H1 (cell line): ENCODE measurements around the gene GUCA1A. TPM values are rescaled to one million over a fixed set of nuclear protein-coding genes. Genes with fewer than 3 reads are reported as not detected.

Experiments
- CTCF ChIA-PET: fragments of 300-600 bp; sonication (Branson Sonifier 250); formaldehyde crosslinking; loops from one replicate; lab custom pipeline; 2021; ENCODE audit not compliant: partially characterized antibody; lab: Charles Lee
- POLR2A ChIA-PET: fragments of 300-600 bp; sonication (Branson Sonifier 250); formaldehyde crosslinking; loops from one replicate; lab custom pipeline; 2021; ENCODE audit warnings: inconsistent platforms; ENCODE audit not compliant: partially characterized antibody; lab: Charles Lee
- DNase-seq, 2 experiments: peaks; one replicate each; pipeline versions ENCODE4 v3.0.0 to v3.0.0-alpha.2; 2010 to 2022; ENCODE audit warnings: low spot score in 2 of 2, low read depth in 1 of 2, mixed read lengths in 1 of 2
- FAIRE-seq: peaks from 2 replicates; lab custom pipeline; 2011; peaks lifted over from hg19 to GRCh38; lab: Jason Lieb, UNC
- H2AFZ ChIP-seq: 2 replicates; pipeline ENCODE4 v1.8.1; 2012; ENCODE audit warnings: low read length, inconsistent platforms
- H2AK5ac ChIP-seq: 2 replicates; pipeline ENCODE4 v1.6.1; 2013; ENCODE audit warnings: low read depth, low read length
- H2BK120ac ChIP-seq: replicated peaks from 2 replicates; pipeline ENCODE3; 2013; ENCODE audit warnings: low read depth, low read length, inconsistent platforms
- H2BK12ac ChIP-seq: 2 replicates; pipeline ENCODE4 v1.6.1; 2013; ENCODE audit warnings: low read depth, low read length
- H2BK15ac ChIP-seq: 2 replicates; pipeline ENCODE4 v1.6.1; 2013; ENCODE audit warnings: low read length
- H2BK20ac ChIP-seq: 2 replicates; pipeline ENCODE4 v1.6.1; 2013; ENCODE audit warnings: low read length
- H2BK5ac ChIP-seq: 2 replicates; pipeline ENCODE4 v1.6.1; 2013; ENCODE audit warnings: low read depth, low read length
- H3K14ac ChIP-seq: 2 replicates; pipeline ENCODE4 v1.6.1; 2013; ENCODE audit warnings: inconsistent platforms; ENCODE audit not compliant: insufficient read length
- H3K18ac ChIP-seq: 2 replicates; pipeline ENCODE4 v1.6.1; 2013; ENCODE audit warnings: low read length; ENCODE audit errors: extremely low read depth
- H3K23ac ChIP-seq: 2 replicates; pipeline ENCODE4 v1.6.1; 2013; ENCODE audit warnings: inconsistent platforms; ENCODE audit not compliant: insufficient read length
- H3K23me2 ChIP-seq: 2 replicates; pipeline ENCODE4 v1.6.1; 2013; ENCODE audit warnings: low read depth, low read length
- H3K27ac ChIP-seq: 2 replicates; pipeline ENCODE4 v1.6.1; 2011; ENCODE audit warnings: low read depth, low read length, inconsistent platforms
- H3K27me3 ChIP-seq, 4 experiments: replicated peaks in 1 of 4; 1 replicate in 1 of 4; 2 replicates in 3 of 4; pipeline versions ENCODE4 v1.6.1 to v1.8.1; 2011 to 2013; ENCODE audit warnings: low read length in 3 of 4, mild to moderate bottlenecking in 3 of 4, inconsistent platforms in 2 of 4, mixed read lengths in 2 of 4, moderate library complexity in 1 of 4; ENCODE audit not compliant: control insufficient read depth in 3 of 4, insufficient read depth in 3 of 4; ENCODE audit errors: extremely low read depth in 1 of 4
- H3K36me3 ChIP-seq, 4 experiments: 2 replicates each; pipeline versions ENCODE4 v1.6.1 to v1.8.1; 2011 to 2013; ENCODE audit warnings: mild to moderate bottlenecking in 4 of 4, low read length in 3 of 4, moderate library complexity in 2 of 4, control low read depth in 1 of 4, inconsistent platforms in 1 of 4; ENCODE audit not compliant: insufficient read depth in 4 of 4, control insufficient read depth in 2 of 4
- H3K4ac ChIP-seq: replicated peaks from 2 replicates; pipeline ENCODE3; 2013; ENCODE audit warnings: low read length, low read depth, mixed read lengths, inconsistent platforms; ENCODE audit not compliant: insufficient read length
- H3K4me1 ChIP-seq, 4 experiments: replicated peaks in 1 of 4; 1 replicate in 1 of 4; 2 replicates in 3 of 4; pipeline versions ENCODE4 v1.6.1 to v1.8.1; 2011 to 2013; ENCODE audit warnings: low read length in 3 of 4, inconsistent platforms in 2 of 4, mixed read lengths in 1 of 4; ENCODE audit not compliant: insufficient read depth in 4 of 4, control insufficient read depth in 3 of 4
- H3K4me2 ChIP-seq, 2 experiments: 2 replicates each; pipeline versions ENCODE4 v1.6.1 to v1.8.1; 2011 to 2013; ENCODE audit warnings: low read depth in 2 of 2, low read length in 2 of 2, control low read depth in 1 of 2, inconsistent platforms in 1 of 2, mild to moderate bottlenecking in 1 of 2; ENCODE audit not compliant: insufficient read depth in 1 of 2
- H3K4me3 ChIP-seq, 4 experiments: fragments of 200-600, 300-600 bp in 1 of 4; sonication (generic), shearing (Covaris generic), sonication (Bioruptor Twin) in 1 of 4; 2 replicates each; pipeline versions ENCODE4 v1.5.1 to v1.8.1; 2011 to 2016; ENCODE audit warnings: low read length in 4 of 4, low read depth in 3 of 4, control low read depth in 2 of 4, inconsistent platforms in 2 of 4, mild to moderate bottlenecking in 2 of 4, mixed read lengths in 1 of 4, moderate library complexity in 1 of 4; ENCODE audit not compliant: insufficient read depth in 2 of 4; ENCODE audit errors: extremely low read depth in 1 of 4
- H3K56ac ChIP-seq: replicated peaks from 2 replicates; pipeline ENCODE3; 2013; ENCODE audit warnings: low read depth, mild to moderate bottlenecking, mixed read lengths, low read length, inconsistent platforms; ENCODE audit not compliant: insufficient read length
- H3K79me1 ChIP-seq: 2 replicates; pipeline ENCODE4 v1.6.1; 2013; ENCODE audit warnings: low read depth, low read length, control low read depth
- H3K79me2 ChIP-seq, 2 experiments: 2 replicates each; pipeline versions ENCODE4 v1.6.1 to v1.8.1; 2012 to 2013; ENCODE audit warnings: low read length in 2 of 2, mild to moderate bottlenecking in 2 of 2, inconsistent platforms in 1 of 2; ENCODE audit not compliant: insufficient read depth in 2 of 2, control insufficient read depth in 1 of 2
- H3K9ac ChIP-seq, 4 experiments: replicated peaks in 1 of 4; 1 replicate in 1 of 4; 2 replicates in 3 of 4; pipeline versions ENCODE4 v1.6.1 to v1.8.1; 2011 to 2013; ENCODE audit warnings: low read depth in 3 of 4, low read length in 3 of 4, control low read depth in 2 of 4, mild to moderate bottlenecking in 2 of 4, moderate library complexity in 2 of 4, inconsistent platforms in 1 of 4; ENCODE audit errors: extremely low read depth in 1 of 4
- H3K9me3 ChIP-seq, 2 experiments: 2 replicates each; pipeline versions ENCODE4 v1.6.1 to v1.8.1; 2012 to 2013; ENCODE audit warnings: mild to moderate bottlenecking in 2 of 2, moderate library complexity in 2 of 2, control low read depth in 1 of 2, inconsistent platforms in 1 of 2, low read depth in 1 of 2, low read length in 1 of 2, mixed read lengths in 1 of 2; ENCODE audit not compliant: insufficient read depth in 2 of 2
- H4K20me1 ChIP-seq, 2 experiments: replicated peaks in 1 of 2; 2 replicates each; pipeline versions ENCODE3 to v1.8.1; 2011 to 2013; ENCODE audit warnings: inconsistent platforms in 2 of 2, low read length in 2 of 2, mild to moderate bottlenecking in 1 of 2; ENCODE audit not compliant: insufficient read depth in 2 of 2, control insufficient read depth in 1 of 2
- H4K5ac ChIP-seq: 2 replicates; pipeline ENCODE4 v1.6.1; 2013; ENCODE audit warnings: low read length, low read depth, mixed read lengths, inconsistent platforms; ENCODE audit not compliant: insufficient read length
- H4K8ac ChIP-seq: 2 replicates; pipeline ENCODE4 v1.8.0; 2013; ENCODE audit warnings: mild to moderate bottlenecking, moderate library complexity, low read length, inconsistent platforms; ENCODE audit not compliant: insufficient read depth; ENCODE audit errors: extremely low read depth
- H4K91ac ChIP-seq: replicated peaks from 2 replicates; pipeline ENCODE3; 2013; ENCODE audit warnings: low read length, mixed read lengths, inconsistent platforms; ENCODE audit not compliant: insufficient read length
- BCL11A ChIP-seq, 2 experiments: IDR thresholded peaks; one replicate each; pipeline ENCODE4 v1.6.1; 2011; ENCODE audit warnings: low read depth in 2 of 2, low read length in 2 of 2, mild to moderate bottlenecking in 2 of 2
- CTBP2 ChIP-seq: IDR thresholded peaks from 2 replicates; pipeline ENCODE4 v1.7.0; 2011; ENCODE audit warnings: borderline replicate concordance, mild to moderate bottlenecking, moderate library complexity, mixed read lengths, low read length; ENCODE audit not compliant: insufficient read depth, insufficient read length
- MAFK ChIP-seq: IDR thresholded peaks from 2 replicates; pipeline ENCODE4 v1.6.1; 2012; ENCODE audit warnings: low read depth, mild to moderate bottlenecking, improper control_type of control experiment, low read length
- NRF1 ChIP-seq: IDR thresholded peaks from 2 replicates; pipeline ENCODE4 v1.6.1; 2011; ENCODE audit warnings: mild to moderate bottlenecking, low read depth, low read length, improper control_type of control experiment
- RAD21 ChIP-seq, 2 experiments: IDR thresholded peaks in 1 of 2; conservative IDR thresholded peaks in 1 of 2; 2 replicates each; pipeline ENCODE4 v1.6.1; 2011; ENCODE audit warnings: low read depth in 2 of 2, low read length in 2 of 2, improper control_type of control experiment in 1 of 2, inconsistent platforms in 1 of 2, mild to moderate bottlenecking in 1 of 2, moderate library complexity in 1 of 2
- SP4 ChIP-seq: IDR thresholded peaks from 2 replicates; pipeline ENCODE4 v1.6.1; 2012; ENCODE audit warnings: low read length, inconsistent platforms
- TCF12 ChIP-seq: IDR thresholded peaks from 2 replicates; pipeline ENCODE4 v1.6.1; 2011; ENCODE audit warnings: low read depth, mild to moderate bottlenecking, low read length
- YY1 ChIP-seq: IDR thresholded peaks from 2 replicates; pipeline ENCODE4 v1.6.1; 2011; ENCODE audit warnings: low read depth, mild to moderate bottlenecking, low read length
- WGBS, 2 experiments: shearing (Covaris generic) in 1 of 2; methylation state at CpG; one replicate each; pipeline versions ENCODE4 v1.1.6 to v1.1.7; 2013 to 2015; ENCODE audit warnings: low lambda C conversion rate in 2 of 2, mixed read lengths in 2 of 2, inconsistent platforms in 1 of 2, low coverage in 1 of 2, missing lambda C conversion rate in 1 of 2; ENCODE audit not compliant: insufficient replicate concordance in 2 of 2, insufficient coverage in 1 of 2, insufficient read length in 1 of 2; ENCODE audit errors: extremely low coverage in 1 of 2, missing lambda C conversion rate in 1 of 2; 5-methylcytosine and 5-hydroxymethylcytosine counted together
- polyA plus RNA-seq, 7 experiments: library from polyadenylated mRNA; depleted of rRNA in 3 of 7; stranded (reverse) in 5 of 7; unstranded in 2 of 7; fragments of >200 nt in 5 of 7; fragments of 200-250 nt in 2 of 7; gene quantifications; 1 replicate in 5 of 7; 2 replicates in 1 of 7; 4 replicates in 1 of 7; pipeline versions ENCODE4 v1.2.1 to v1.2.3, GENCODE V29; 2011 to 2013; ENCODE audit warnings: missing spikeins in 2 of 7, mixed read lengths in 2 of 7
- total RNA-seq: library from RNA; stranded (reverse); fragmentation: NEBNext Ultra II Directional; extraction: Animal tissue kit (Norgen Biotek cat#: 25700); gene quantifications from 2 replicates; pipeline ENCODE4 v1.2.1, GENCODE V29; 2021
- TF ChIP-seq, protein P1 (sequence below): IDR thresholded peaks from 2 replicates; pipeline ENCODE4 v1.6.1; 2012; ENCODE audit warnings: inconsistent platforms

GUCA1A gene
- total and polyA plus RNA-seq, 2 of the 8 experiments (the other 6 are each of a cell fraction or from before 2014, with no cell fraction given): 4.6 to 24.6 TPM

DNA sequence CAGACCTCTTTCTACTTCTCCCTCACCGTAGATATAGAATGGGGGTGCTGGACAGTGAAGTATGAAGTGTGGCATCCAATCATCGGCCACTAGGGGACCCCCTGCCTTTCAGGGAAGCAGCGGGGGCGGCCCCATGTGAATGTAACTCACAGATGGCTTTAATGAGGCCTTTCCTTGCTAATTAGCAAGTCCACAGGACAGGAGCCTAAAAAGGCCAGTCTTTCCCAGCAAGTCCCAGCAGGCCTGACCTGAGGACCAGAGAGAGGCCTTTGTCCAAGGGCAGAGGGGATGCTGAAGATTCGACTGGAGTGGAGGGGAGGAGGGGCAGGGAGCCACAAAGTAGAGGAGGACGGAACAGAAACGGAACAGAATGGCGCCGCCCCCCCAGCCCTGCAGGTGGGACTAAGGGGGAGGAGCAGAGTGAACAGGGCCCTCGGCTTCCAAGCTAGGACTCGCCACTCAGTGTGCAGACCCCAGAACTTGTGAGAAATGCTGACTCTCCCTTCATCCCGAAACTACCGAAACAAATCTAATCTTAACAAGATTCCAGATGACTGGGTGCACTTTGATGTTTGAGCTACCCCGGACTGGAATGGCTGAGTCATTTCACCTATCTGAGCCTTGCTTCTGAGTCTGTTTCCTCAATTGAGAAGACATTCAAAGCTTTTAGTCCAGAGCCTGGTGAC, 36.5 kb upstream of the GUCA1A start:
- Histone ChIP-seq H3K18ac (peak overlapping the region; percentile 89), H2BK15ac (no peak overlapping the region), H3K79me2 (peaks cover 9 to 65% of the 10 kb centered on the region in 2 experiments), H4K5ac (peak overlapping the region; percentile 42), H3K36me3 (peaks cover 2 to 7% (median 4%) of the 10 kb centered on the region in 4 experiments; a peak in 5 of 8 replicates), H3K4me1 (peaks cover 28 to 65% (median 47%) of the 10 kb centered on the region in 4 experiments), H2AFZ (no peak overlapping the region), H3K23ac (no peak overlapping the region), H3K23me2 (peaks cover 7% of the 10 kb centered on the region), H2BK5ac (peak overlapping the region; percentile 76), H4K8ac (no peak overlapping the region; the same call in 1 of the 2 replicates), H3K14ac (no peak overlapping the region), H3K4me3 (peak overlapping the region in 3 of 4 experiments; percentile 6 to 44 (median 8); a peak in 4 of 8 replicates), H2BK120ac (peak overlapping the region; percentile 39), H3K27ac (peak overlapping the region; percentile 88; the same call in 1 of the 2 replicates), H3K9ac (peak overlapping the region in 1 of 4 experiments; percentile 38; a peak in 3 of 7 replicates), H2BK12ac (peak overlapping the region; percentile 71; the same call in 1 of the 2 replicates), H3K4me2 (peak overlapping the region; percentile 57 to 84), H3K56ac (peak overlapping the region; percentile 5), H3K4ac (peak overlapping the region; percentile 20), H3K9me3 (no peaks in the 10 kb centered on the region), H4K20me1 (peaks cover 18 to 28% of the 10 kb centered on the region in 2 experiments), H2AK5ac (0 out of 2 replicates have a peak overlapping the region, but pooled peaks have one; percentile 28), H3K79me1 (peaks cover 12% of the 10 kb centered on the region), H3K27me3 (no peaks in the 10 kb centered on the region), H4K91ac (peak overlapping the region; percentile 45), H2BK20ac (peak overlapping the region; percentile 40)
- WGBS, 2 experiments: 6% methylated on average over 14 of the region's 14 CpGs; no CpG with 5 or more reads in 1 of the 2 experiments
- ChIA-PET CTCF (interaction anchor here (0.7 to 12.4 kb wide), 24 partner anchors 8 to 84 kb away, joined by 3 to 123 read pairs (median 6); no protein-coding TSS in a partner anchor), POLR2A (interaction anchor here (0.5 to 9.7 kb wide), 25 partner anchors 8 to 813 kb away, joined by 3 to 109 read pairs (median 3); no protein-coding TSS in a partner anchor)
- FAIRE-seq (peak; percentile 28), DNase-seq (peak; percentile 86 to 92)
- TF ChIP-seq BCL11A (IDR thresholded peaks at IDR 0.05; ENCODE audit: low read depth in 2 of 2, low read length in 2 of 2) (no peak), MAFK (peak; percentile 51; the same call in 1 of the 2 replicates), YY1 (peak; percentile 80), NRF1 (no peak), RAD21 (IDR thresholded peaks at IDR 0.05 in 1 of 2, conservative IDR thresholded peaks at IDR 0.05 in 1 of 2; ENCODE audit: low read depth in 2 of 2, low read length in 2 of 2) (peak; percentile 12 to 33; a peak in 3 of 4 replicates), TCF12 (peak; percentile 71; the same call in 1 of the 2 replicates), CTBP2 (peak; percentile 84), SP4 (no peak)
- TF ChIP-seq, protein P1, sequence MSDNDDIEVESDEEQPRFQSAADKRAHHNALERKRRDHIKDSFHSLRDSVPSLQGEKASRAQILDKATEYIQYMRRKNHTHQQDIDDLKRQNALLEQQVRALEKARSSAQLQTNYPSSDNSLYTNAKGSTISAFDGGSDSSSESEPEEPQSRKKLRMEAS: 0 out of 2 replicates have a peak, but pooled peaks have one; percentile 27
